Thyroid gland (tissue), 4 donors: ENCODE results near the gene CD2AP.

Source experiments
- CTCF ChIP-seq, 6 experiments: fragments of 200-600 bp in 3 of 6; fragments of 450-650 bp in 3 of 6; sonication (generic) in 3 of 6; IDR thresholded peaks; one replicate each; pipeline ENCODE4 v1.5.1; 2016 to 2019; ENCODE audit warnings: antibody characterized with exemption in 6 of 6, mild to moderate bottlenecking in 2 of 6, inconsistent platforms in 1 of 6, moderate library complexity in 1 of 6
- POLR2A ChIP-seq, 2 donors: fragments of 450-650 bp; IDR thresholded peaks; one replicate each; pipeline ENCODE4 v1.6.1; 2017; ENCODE audit warnings: antibody characterized with exemption in 2 of 2, mild to moderate bottlenecking in 2 of 2, moderate library complexity in 1 of 2

GRCh38 chr6:47455533-47456209 lies 21.9 kb upstream of the CD2AP start:
- TF ChIP-seq CTCF (IDR thresholded peaks at IDR 0.05) = no peak
- TF ChIP-seq POLR2A (IDR thresholded peaks at IDR 0.05) = no peak
